MCF 10A (cell line): Measurements from ENCODE around the gene PITX3. TPM values are rescaled to one million over a fixed set of nuclear protein-coding genes. Genes with fewer than 3 reads are reported as not detected.

Experiments
- BruUV-seq: library from RNA; stranded (reverse); fragments of 400-500 nt; replicated peaks from 2 replicates; lab custom pipeline; 2021; lab: Mats Ljungman, UMichigan
- CTCF ChIA-PET: fragments of 300-600 bp; sonication (Branson Sonifier 250); formaldehyde crosslinking; extraction: SDS; loops from one replicate; lab custom pipeline; 2021; ENCODE audit warnings: antibody characterized with exemption, inconsistent platforms; lab: Yijun Ruan, JAX
- POLR2A ChIA-PET: fragments of 300-600, 350-650 bp; sonication (Branson Sonifier 250); formaldehyde crosslinking; extraction: SDS; loops from one replicate; lab custom pipeline; 2020; ENCODE audit warnings: antibody characterized with exemption, inconsistent platforms; lab: Yijun Ruan, JAX
- DNase-seq: peaks from one replicate; pipeline ENCODE4 v3.0.0-alpha.2; 2018; ENCODE audit not compliant: unreplicated experiment
- H3K27ac Mint-ChIP-seq: one replicate; pipeline ENCODE4 v1.8.0; 2022; ENCODE audit warnings: mild to moderate bottlenecking, low read depth, mixed read lengths; ENCODE audit not compliant: unreplicated experiment
- H3K27me3 Mint-ChIP-seq: one replicate; pipeline ENCODE4 v1.8.0; 2022; ENCODE audit warnings: mixed read lengths; ENCODE audit not compliant: insufficient read depth, unreplicated experiment
- H3K36me3 Mint-ChIP-seq: one replicate; pipeline ENCODE4 v1.8.0; 2022; ENCODE audit warnings: mild to moderate bottlenecking, moderate library complexity, mixed read lengths; ENCODE audit not compliant: insufficient read depth, unreplicated experiment
- H3K4me1 Mint-ChIP-seq: one replicate; pipeline ENCODE4 v1.8.0; 2022; ENCODE audit warnings: mixed read lengths; ENCODE audit not compliant: insufficient read depth, unreplicated experiment
- H3K4me3 Mint-ChIP-seq: one replicate; pipeline ENCODE4 v1.8.0; 2022; ENCODE audit warnings: mild to moderate bottlenecking, moderate library complexity, mixed read lengths; ENCODE audit not compliant: unreplicated experiment
- H3K9me3 Mint-ChIP-seq: one replicate; pipeline ENCODE4 v1.8.0; 2022; ENCODE audit warnings: mixed read lengths; ENCODE audit not compliant: unreplicated experiment
- intact Hi-C: fragments of 100-400 bp; cut with micrococcal nuclease; formaldehyde crosslinking; loops from 2 replicates; pipeline ENCODE4 v1.14.1; 2022
- total RNA-seq: library from RNA; stranded (reverse); gene quantifications from 2 replicates; pipeline ENCODE4 v1.2.3, GENCODE V29; 2022
- TF ChIP-seq, protein P1 (sequence below): fragments of 200-600 bp; IDR thresholded peaks from one replicate; pipeline ENCODE4 v1.8.0; 2022; ENCODE audit warnings: antibody characterized with exemption, mild to moderate bottlenecking; ENCODE audit not compliant: unreplicated experiment

PITX3 gene
- total RNA-seq, 1 experiment from 2014 or later, result not detected

DNA sequence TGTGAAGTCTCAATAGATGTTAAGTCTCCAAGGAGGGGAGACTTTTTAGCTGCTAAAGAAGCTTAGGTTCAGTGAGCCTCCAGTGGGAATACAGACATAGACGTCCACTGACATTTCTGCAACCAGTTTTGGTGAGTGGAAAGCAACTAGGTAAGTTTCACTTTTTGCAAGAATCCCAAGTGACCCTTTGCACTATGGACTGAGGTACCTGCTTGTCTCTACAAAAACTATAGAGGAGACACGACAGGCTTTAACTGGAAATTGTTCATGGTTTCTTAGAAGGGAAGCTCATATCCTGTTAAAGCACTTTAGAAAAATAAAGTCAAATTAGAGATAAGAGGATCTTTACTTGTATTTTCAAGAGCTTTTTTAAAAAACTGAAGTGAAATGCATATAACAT lies 42.6 kb upstream of the PITX3 start:
- Mint-ChIP-seq H3K36me3 (peaks cover 28% of the 10 kb centered on the region), H3K4me3 (peak overlapping the region; percentile 8), H3K9me3 (no peaks in the 10 kb centered on the region), H3K4me1 (peaks cover 28% of the 10 kb centered on the region), H3K27me3 (no peaks in the 10 kb centered on the region), H3K27ac (peak overlapping the region; percentile 2)
- intact Hi-C loops, result no loop called here
- BruUV-seq, result no TSS peak
- DNase-seq, result no peak
- ChIA-PET POLR2A (interaction anchor here (0.6 to 3.2 kb wide), 11 partner anchors 10 to 231 kb away, joined by 3 to 19 read pairs (median 4); partner anchors contain the start of genes ACTR1A and GBF1), CTCF (interaction anchor here (0.6 to 1.3 kb wide), 4 partner anchors 19 to 116 kb away, joined by 3 to 4 read pairs (median 3); no protein-coding TSS in a partner anchor)
- TF ChIP-seq, protein P1, sequence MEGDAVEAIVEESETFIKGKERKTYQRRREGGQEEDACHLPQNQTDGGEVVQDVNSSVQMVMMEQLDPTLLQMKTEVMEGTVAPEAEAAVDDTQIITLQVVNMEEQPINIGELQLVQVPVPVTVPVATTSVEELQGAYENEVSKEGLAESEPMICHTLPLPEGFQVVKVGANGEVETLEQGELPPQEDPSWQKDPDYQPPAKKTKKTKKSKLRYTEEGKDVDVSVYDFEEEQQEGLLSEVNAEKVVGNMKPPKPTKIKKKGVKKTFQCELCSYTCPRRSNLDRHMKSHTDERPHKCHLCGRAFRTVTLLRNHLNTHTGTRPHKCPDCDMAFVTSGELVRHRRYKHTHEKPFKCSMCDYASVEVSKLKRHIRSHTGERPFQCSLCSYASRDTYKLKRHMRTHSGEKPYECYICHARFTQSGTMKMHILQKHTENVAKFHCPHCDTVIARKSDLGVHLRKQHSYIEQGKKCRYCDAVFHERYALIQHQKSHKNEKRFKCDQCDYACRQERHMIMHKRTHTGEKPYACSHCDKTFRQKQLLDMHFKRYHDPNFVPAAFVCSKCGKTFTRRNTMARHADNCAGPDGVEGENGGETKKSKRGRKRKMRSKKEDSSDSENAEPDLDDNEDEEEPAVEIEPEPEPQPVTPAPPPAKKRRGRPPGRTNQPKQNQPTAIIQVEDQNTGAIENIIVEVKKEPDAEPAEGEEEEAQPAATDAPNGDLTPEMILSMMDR, result no peak

DNA sequence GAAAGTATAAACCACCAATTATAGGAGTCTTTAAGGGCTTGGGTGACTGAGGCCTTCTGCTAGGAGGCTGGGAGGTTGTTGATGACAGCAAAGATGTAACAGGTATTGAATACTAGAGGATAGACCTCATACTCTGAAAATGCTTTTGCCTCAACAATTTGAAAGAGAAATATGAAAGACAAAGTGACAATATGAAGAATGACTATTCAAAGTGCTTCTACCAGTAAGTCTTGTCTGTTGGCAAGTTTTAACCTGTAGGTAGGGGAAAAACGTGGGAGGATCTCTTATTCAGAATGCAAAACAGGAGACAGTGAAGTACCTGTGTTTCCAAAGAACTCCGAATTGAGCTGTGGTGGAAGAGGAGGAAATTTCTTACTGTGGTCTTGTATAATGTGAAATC lies 42.2 kb upstream of the PITX3 start:
- no TSS peak for BruUV-seq
- peaks cover 28% of the 10 kb centered on the region for H3K36me3 Mint-ChIP-seq
- H3K27ac Mint-ChIP-seq, result peak overlapping the region; percentile 2
- no peaks in the 10 kb centered on the region for H3K27me3 Mint-ChIP-seq
- no peaks in the 10 kb centered on the region for H3K9me3 Mint-ChIP-seq
- POLR2A ChIA-PET, result interaction anchor here (0.7 to 3.2 kb wide), 8 partner anchors 10 to 219 kb away, joined by 3 to 19 read pairs (median 4); partner anchors contain the start of genes ACTR1A and GBF1
- peak overlapping the region; percentile 8 for H3K4me3 Mint-ChIP-seq
- CTCF ChIA-PET, result interaction anchor here (0.6 to 1.3 kb wide), 3 partner anchors 20 to 117 kb away, joined by 3 to 4 read pairs (median 3); no protein-coding TSS in a partner anchor
- TF ChIP-seq, protein P1, result no peak
- intact Hi-C loops, result no loop called here
- H3K4me1 Mint-ChIP-seq, result peaks cover 28% of the 10 kb centered on the region
- peak; percentile 47 for DNase-seq

DNA sequence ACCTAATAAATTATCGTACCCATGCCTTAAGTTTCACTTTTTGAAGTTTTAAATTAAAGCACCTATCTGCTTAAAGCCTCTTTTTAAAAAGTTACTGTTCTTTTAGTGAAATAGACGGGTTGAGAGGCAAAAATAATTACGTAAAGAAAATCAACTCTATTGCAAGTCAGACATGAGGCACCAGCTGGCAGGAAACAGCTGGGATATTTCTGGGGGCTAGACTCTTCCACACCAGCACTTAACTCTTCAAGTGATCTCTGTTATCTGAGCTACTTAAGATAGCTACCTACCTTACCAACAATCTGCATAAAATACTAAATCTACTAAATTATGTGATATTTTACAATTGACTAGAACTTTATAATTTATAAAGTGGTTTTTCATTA lies 39.8 kb upstream of the PITX3 start:
- H3K4me3 Mint-ChIP-seq, result no peak overlapping the region
- H3K36me3 Mint-ChIP-seq, result peaks cover 33% of the 10 kb centered on the region
- TF ChIP-seq, protein P1, result no peak

DNA sequence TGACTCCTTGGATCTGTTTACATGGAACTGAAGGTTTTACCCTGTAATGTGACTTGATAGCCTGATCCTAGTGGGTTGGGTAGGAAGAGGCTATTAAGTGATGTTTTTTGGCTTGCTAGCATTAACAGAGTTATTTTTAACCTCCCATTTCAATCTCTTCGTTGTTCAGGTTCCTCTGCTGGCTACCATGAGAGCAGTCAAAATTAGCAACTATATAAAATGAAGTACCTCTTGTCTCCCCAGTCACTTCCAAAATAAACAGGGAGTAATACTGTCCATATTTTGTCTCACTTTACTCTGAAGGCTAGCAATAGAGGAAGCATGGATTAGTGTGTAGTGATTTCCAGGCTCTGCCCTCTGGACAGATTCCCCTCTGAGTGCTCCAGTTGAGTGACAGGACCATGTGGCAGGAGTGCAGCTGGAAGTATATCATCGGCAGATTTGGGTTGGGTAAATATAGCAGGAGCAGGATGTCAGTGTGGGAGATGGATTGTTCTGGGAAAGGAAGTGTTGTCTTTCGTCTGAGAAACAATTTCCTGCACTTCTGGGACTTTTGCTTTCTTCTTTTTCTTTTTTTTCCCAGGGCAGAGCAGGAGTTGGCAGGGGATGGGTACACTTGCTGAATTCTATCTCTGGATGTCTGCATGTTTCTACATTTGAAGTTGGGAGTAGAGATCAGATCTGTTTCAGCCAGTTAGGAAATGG lies 39.2 kb upstream of the PITX3 start:
- BruUV-seq, result no TSS peak
- intact Hi-C loops, result no loop called here
- POLR2A ChIA-PET, result no interaction called here
- CTCF ChIA-PET, result interaction anchor here (0.6 to 1.4 kb wide), 2 partner anchors 51 to 72 kb away, joined by 3 to 7 read pairs; no protein-coding TSS in a partner anchor
- peaks cover 28% of the 10 kb centered on the region for H3K4me1 Mint-ChIP-seq
- H3K27ac Mint-ChIP-seq, result peak overlapping the region; percentile 32
- H3K4me3 Mint-ChIP-seq, result no peak overlapping the region
- H3K36me3 Mint-ChIP-seq, result peaks cover 38% of the 10 kb centered on the region
- H3K9me3 Mint-ChIP-seq, result no peaks in the 10 kb centered on the region
- TF ChIP-seq, protein P1, result no peak
- DNase-seq, result no peak
- H3K27me3 Mint-ChIP-seq, result no peaks in the 10 kb centered on the region

More for the DNA sequence above, 39.8 kb upstream of the PITX3 start:
- no peaks in the 10 kb centered on the region for H3K27me3 Mint-ChIP-seq
- no TSS peak for BruUV-seq
- no peaks in the 10 kb centered on the region for H3K9me3 Mint-ChIP-seq
- H3K4me1 Mint-ChIP-seq, result peaks cover 28% of the 10 kb centered on the region
- peak overlapping the region; percentile 32 for H3K27ac Mint-ChIP-seq
- ChIA-PET POLR2A (no interaction called here), CTCF (no interaction called here)
- DNase-seq, result no peak
- intact Hi-C loops, result no loop called here
